OCI-LY7 (cell line): Measurements from ENCODE around the gene TPK1.

Source experiments
- EZH2phosphoT487 ChIP-seq: fragments of 200-600 bp; sonication (generic); IDR thresholded peaks from 2 replicates; pipeline ENCODE4 v1.6.1; 2018; ENCODE audit warnings: low read depth, borderline replicate concordance, mild to moderate bottlenecking, mixed run types, antibody characterized with exemption, low read length, moderate library complexity, mixed read lengths
- TF ChIP-seq, protein P1 (sequence below): fragments of 200-600 bp; sonication (generic); conservative IDR thresholded peaks from 2 replicates; pipeline ENCODE4 v1.5.1; 2014; ENCODE audit warnings: mild to moderate bottlenecking, antibody characterized with exemption, low read length, moderate library complexity, mixed read lengths

DNA sequence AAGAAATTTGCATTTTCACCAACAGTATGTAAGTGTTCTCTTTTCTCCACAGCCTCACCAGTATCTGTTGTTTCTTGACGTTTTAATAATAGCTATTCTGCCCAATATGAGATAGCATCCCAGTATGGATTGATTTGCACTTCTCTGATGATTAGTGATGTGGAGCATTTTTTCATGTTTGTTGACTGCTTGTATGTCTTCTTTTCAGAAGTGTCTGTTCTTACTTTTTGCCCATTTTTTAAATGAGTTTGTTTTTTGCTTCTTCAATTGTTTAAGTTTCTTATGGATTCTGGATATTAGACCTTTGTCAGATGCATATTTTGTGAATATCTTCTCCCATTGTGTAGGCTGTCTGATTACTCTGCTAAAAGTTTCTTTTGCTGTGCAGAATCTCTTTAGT is 12.2 kb upstream of the TPK1 start:
- TF ChIP-seq, protein P1, sequence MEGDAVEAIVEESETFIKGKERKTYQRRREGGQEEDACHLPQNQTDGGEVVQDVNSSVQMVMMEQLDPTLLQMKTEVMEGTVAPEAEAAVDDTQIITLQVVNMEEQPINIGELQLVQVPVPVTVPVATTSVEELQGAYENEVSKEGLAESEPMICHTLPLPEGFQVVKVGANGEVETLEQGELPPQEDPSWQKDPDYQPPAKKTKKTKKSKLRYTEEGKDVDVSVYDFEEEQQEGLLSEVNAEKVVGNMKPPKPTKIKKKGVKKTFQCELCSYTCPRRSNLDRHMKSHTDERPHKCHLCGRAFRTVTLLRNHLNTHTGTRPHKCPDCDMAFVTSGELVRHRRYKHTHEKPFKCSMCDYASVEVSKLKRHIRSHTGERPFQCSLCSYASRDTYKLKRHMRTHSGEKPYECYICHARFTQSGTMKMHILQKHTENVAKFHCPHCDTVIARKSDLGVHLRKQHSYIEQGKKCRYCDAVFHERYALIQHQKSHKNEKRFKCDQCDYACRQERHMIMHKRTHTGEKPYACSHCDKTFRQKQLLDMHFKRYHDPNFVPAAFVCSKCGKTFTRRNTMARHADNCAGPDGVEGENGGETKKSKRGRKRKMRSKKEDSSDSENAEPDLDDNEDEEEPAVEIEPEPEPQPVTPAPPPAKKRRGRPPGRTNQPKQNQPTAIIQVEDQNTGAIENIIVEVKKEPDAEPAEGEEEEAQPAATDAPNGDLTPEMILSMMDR: no peak
- TF ChIP-seq EZH2phosphoT487: no peak
